WERI-Rb-1 (cell line): ENCODE measurements around the gene EYA4.

Experiments
- DNase-seq: peaks from one replicate; pipeline ENCODE4 v3.0.0-alpha.2; 2020
- H3K27ac ChIP-seq: fragments of 250-450 bp; sonication (Bioruptor Pico); 2 replicates; pipeline ENCODE4 v1.5.1; 2020; ENCODE audit warnings: mild to moderate bottlenecking, moderate library complexity
- H3K27me3 ChIP-seq: fragments of 250-450 bp; sonication (Bioruptor Pico); 2 replicates; pipeline ENCODE4 v1.5.1; 2021; ENCODE audit warnings: mild to moderate bottlenecking, low read depth, moderate library complexity; ENCODE audit not compliant: insufficient read depth, severe bottlenecking
- H3K36me3 ChIP-seq: fragments of 250-450 bp; sonication (Bioruptor Pico); 2 replicates; pipeline ENCODE4 v1.5.1; 2020; ENCODE audit warnings: mild to moderate bottlenecking, moderate library complexity
- H3K4me3 ChIP-seq: 2 replicates; pipeline ENCODE4 v1.5.1; 2011; ENCODE audit warnings: low read depth, mild to moderate bottlenecking, control low read depth, low read length
- H3K9me3 ChIP-seq: fragments of 250-450 bp; sonication (Bioruptor Pico); 2 replicates; pipeline ENCODE4 v1.5.1; 2021; ENCODE audit warnings: mild to moderate bottlenecking, moderate library complexity; ENCODE audit not compliant: severe bottlenecking
- TF ChIP-seq, protein P1 (sequence below): IDR thresholded peaks from 2 replicates; pipeline ENCODE4 v1.5.1; 2011; ENCODE audit warnings: low read depth, mild to moderate bottlenecking, control low read depth, inconsistent platforms, low read length

EYA4 gene

GRCh38 chr6:133333852-133334251, 92.7 kb downstream of the EYA4 start:
- no peaks in the 10 kb centered on the region for H3K9me3 ChIP-seq
- no peak overlapping the region for H3K4me3 ChIP-seq
- TF ChIP-seq, protein P1, sequence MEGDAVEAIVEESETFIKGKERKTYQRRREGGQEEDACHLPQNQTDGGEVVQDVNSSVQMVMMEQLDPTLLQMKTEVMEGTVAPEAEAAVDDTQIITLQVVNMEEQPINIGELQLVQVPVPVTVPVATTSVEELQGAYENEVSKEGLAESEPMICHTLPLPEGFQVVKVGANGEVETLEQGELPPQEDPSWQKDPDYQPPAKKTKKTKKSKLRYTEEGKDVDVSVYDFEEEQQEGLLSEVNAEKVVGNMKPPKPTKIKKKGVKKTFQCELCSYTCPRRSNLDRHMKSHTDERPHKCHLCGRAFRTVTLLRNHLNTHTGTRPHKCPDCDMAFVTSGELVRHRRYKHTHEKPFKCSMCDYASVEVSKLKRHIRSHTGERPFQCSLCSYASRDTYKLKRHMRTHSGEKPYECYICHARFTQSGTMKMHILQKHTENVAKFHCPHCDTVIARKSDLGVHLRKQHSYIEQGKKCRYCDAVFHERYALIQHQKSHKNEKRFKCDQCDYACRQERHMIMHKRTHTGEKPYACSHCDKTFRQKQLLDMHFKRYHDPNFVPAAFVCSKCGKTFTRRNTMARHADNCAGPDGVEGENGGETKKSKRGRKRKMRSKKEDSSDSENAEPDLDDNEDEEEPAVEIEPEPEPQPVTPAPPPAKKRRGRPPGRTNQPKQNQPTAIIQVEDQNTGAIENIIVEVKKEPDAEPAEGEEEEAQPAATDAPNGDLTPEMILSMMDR: no peak
- no peaks in the 10 kb centered on the region for H3K36me3 ChIP-seq
- H3K27ac ChIP-seq: no peak overlapping the region
- H3K27me3 ChIP-seq: peaks cover 5% of the 10 kb centered on the region
- DNase-seq: no peak

GRCh38 chr6:133337308-133337707, 96.2 kb downstream of the EYA4 start:
- DNase-seq: no peak
- TF ChIP-seq, protein P1: no peak
- no peaks in the 10 kb centered on the region for H3K36me3 ChIP-seq
- no peaks in the 10 kb centered on the region for H3K9me3 ChIP-seq
- H3K27me3 ChIP-seq: peaks cover 7% of the 10 kb centered on the region
- no peak overlapping the region for H3K4me3 ChIP-seq
- H3K27ac ChIP-seq: no peak overlapping the region

- DNase-seq: no peak
- TF ChIP-seq, protein P1: no peak
- Histone ChIP-seq H3K4me3 (no peak overlapping the region), H3K36me3 (no peaks in the 10 kb centered on the region), H3K27me3 (peaks cover 7% of the 10 kb centered on the region), H3K9me3 (no peaks in the 10 kb centered on the region), H3K27ac (no peak overlapping the region)
These were observed 98.6 kb downstream of the EYA4 start for GRCh38 chr6:133339543-133340384.

GRCh38 chr6:133340557-133340956, 99.4 kb downstream of the EYA4 start:
- Histone ChIP-seq H3K36me3 (no peaks in the 10 kb centered on the region), H3K4me3 (no peak overlapping the region), H3K27ac (no peak overlapping the region), H3K9me3 (no peaks in the 10 kb centered on the region), H3K27me3 (peaks cover 7% of the 10 kb centered on the region)
- DNase-seq: no peak
- TF ChIP-seq, protein P1: no peak

DNA sequence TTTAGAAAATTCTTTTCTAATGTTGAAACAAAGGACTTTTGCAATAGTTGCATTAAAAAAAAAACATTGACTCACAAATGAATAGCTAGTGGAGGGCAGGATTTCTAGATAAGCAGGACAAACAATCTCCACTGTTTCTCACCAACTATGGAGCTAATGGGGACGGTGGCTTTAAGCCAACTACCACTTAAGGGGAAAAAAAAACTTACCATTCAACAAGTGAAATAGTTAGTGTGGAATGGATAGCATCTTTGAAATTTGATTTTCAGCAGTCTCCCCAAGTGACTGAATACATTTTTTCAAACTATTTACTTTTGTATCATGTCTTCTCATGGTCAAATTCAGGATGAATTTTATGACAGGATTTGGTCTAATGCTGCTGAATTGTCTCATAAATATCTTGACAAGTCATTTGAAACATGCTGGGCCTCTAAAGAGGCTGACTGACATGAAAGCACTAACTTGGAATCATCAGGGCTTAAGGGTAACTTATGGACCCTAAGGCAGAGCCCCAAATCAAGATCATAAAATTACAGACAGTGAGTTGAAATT, 100.5 kb downstream of the EYA4 start:
- no peaks in the 10 kb centered on the region for H3K9me3 ChIP-seq
- no peak overlapping the region for H3K4me3 ChIP-seq
- TF ChIP-seq, protein P1: no peak
- peaks cover 12% of the 10 kb centered on the region for H3K27me3 ChIP-seq
- no peak overlapping the region for H3K27ac ChIP-seq
- no peaks in the 10 kb centered on the region for H3K36me3 ChIP-seq
- DNase-seq: no peak
